ENCODE measurements around the gene MRPL42.

DNA sequence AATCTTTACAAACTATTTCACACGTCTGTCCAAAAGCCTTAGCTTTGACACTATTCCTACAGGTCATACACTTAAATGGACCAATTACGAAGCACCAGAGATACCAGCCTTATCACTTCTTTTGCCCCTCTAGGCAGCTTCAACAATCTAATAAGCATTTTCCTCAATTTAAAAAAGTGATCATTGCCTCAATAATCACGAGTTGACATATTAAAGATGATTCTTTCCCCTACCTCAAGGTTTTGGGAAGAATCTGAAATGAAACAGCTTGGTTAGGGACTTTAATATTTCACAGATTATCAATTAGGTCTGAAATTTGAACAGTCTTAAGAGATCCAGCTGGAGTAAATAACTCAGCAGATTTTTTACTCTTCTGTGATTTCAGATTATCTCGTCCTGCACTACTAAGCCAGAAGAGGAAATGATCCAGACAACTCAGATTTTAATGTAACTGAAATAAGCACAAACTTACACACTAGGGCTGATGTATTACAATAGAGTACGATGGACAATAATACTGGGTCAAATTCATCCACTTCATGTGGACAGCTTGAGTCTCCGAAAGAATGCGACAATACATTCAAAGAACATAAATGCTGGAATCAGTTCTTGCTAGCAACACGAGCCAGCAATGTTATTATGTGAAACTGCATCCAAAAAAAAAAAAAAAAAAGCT is 41.4 kb upstream of the MRPL42 start:
- TF ChIP-seq, protein P1, sequence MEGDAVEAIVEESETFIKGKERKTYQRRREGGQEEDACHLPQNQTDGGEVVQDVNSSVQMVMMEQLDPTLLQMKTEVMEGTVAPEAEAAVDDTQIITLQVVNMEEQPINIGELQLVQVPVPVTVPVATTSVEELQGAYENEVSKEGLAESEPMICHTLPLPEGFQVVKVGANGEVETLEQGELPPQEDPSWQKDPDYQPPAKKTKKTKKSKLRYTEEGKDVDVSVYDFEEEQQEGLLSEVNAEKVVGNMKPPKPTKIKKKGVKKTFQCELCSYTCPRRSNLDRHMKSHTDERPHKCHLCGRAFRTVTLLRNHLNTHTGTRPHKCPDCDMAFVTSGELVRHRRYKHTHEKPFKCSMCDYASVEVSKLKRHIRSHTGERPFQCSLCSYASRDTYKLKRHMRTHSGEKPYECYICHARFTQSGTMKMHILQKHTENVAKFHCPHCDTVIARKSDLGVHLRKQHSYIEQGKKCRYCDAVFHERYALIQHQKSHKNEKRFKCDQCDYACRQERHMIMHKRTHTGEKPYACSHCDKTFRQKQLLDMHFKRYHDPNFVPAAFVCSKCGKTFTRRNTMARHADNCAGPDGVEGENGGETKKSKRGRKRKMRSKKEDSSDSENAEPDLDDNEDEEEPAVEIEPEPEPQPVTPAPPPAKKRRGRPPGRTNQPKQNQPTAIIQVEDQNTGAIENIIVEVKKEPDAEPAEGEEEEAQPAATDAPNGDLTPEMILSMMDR (optimal IDR thresholded peaks at IDR 0.05 in 1 of 3, IDR thresholded peaks at IDR 0.05 in 1 of 3, conservative IDR thresholded peaks at IDR 0.05 in 1 of 3; ENCODE audit: extremely low read depth in 1 of 3, insufficient read depth in 2 of 3, low read length in 3 of 3): no peak
- no peak for TF ChIP-seq EZH2 (IDR thresholded peaks at IDR 0.05; ENCODE audit: low read length)

Data from keratinocyte (primary cell).